Stimulated activated CD8-positive, alpha-beta memory T cell treated with anti-CD3 and anti-CD28 coated beads, Interleukin-4, amount 100 ng/mL, for 1 hour (primary cell): ENCODE data around the gene AHCYL1.
"Not testable (repeated sequence)": the region's sequence is repeated elsewhere in the genome, so short reads cannot be mapped to it uniquely, and the experiment has no call there.

Source experiments
- DNase-seq, 2 donors: peaks; one replicate each; pipeline ENCODE4 v3.0.0-alpha.2; 2020; ENCODE audit warnings: low read depth in 2 of 2, low spot score in 1 of 2

Gene AHCYL1

DNA sequence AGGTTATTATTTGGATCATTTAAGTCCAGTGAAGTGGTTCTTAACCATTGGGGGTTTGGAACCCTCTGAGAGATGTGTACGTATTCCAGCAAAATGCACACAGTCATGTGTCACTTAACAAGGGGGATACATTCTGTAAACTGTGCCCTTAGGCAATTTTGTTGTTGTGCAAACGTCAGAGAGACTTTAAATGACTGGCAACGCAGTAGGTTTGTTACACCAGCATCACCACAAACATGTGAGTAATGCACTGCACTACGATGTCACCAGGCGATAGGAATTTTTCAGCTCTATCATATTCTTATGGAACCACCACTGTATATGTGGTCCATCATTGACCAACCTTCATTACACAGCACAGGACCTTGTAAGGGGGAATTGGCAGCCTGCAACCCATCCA is 11.9 kb downstream of the AHCYL1 start:
- DNase-seq = no peak

DNA sequence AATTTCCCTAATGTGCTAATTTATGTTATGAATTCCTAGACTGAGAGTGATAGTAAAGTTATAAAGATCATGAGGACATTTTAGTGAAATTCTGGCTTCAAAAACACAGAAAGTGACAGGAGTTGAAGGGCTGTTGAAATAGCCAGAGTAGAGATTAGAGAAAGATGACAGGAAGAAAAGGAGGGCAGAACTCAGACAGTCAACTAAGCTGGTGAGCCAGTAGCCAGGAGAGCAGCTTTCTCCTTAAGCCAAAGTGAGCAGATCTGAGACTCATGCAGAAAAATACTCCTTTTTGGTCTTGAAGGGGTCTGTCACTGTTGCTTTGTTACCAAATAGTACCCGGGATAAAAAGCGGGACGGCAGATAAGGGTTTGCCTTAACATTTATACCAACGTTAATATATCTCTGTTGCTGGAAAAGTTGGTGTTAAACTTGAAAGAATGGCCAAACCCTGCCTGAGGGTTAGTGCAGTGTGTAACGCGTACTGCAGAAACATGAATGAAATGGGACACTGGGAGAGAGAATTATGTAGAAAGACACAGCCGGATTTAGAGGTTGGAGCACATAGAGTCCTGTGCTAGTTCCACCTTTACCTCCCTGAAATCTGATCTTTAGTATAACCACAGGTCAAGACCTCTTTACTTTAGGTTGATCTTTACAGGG is 12.8 kb downstream of the AHCYL1 start:
- DNase-seq = no peak

DNA sequence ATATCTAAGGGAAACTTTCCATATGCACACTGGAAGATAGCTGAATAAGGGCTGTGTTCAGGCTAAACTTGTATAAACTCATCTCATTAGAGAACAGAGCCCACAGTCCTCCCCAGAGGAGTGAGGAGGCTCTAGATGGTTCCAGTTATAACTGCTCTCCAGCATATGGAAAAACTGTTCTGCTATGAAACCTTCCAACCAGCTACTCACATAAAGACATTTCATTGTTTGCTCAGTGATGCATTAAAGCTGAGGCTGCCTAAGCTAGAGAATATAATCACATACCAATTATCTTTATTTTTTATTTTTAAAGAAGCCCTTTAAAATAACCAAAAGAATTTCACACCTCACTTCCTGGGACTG is 13.3 kb downstream of the AHCYL1 start:
- DNase-seq = no peak

DNA sequence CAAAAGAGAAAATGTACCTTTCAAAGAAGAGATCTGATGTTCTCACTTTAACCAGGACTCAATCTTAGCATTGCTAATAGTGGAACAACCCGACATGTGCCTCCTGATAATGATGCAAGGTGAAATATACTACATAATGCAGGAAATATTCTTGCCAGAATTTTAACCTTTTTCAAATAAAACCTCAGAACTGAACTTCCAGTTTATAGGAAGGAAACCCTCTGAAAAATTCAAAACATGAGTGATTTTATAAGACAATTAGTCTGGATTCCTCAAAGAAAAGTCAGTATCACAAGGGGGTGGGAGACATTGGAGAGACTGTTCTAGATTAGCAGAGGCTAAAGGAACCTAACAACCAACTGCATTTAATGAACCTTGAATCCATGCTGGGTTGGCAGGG is 18.1 kb downstream of the AHCYL1 start:
- DNase-seq = no peak

DNA sequence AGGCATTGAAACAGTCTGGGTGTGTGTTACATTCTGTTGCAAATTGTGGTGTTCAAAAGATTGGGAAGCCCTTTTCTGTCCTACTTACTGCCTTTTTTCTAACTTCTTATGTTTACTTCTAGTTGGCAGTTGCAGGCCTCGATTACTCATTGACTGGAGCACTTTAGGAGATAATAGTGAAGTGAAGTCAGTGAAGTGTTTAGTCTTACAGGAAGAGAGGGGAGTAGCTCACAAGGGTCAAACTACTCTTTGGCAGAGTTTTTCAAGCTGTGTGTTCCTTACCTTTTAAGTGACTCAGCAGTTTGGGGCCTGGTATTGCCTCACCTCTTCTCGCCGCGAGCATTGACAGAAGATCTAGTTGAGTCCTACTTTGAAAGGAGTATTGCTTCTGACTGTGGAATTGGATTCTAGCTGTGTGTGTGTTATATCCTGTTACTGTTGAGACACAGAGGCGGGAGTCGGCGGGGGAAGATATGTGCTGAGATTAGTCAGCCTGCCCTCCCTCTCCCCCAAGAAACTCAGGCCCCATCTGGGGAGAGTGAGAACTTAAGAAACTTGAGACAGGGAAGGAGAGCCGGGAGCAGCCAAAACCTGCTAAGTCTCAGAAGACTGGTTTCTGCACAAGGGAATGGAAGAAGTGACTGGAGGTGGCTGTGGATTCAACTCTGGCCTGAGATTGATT is 19.3 kb downstream of the AHCYL1 start:
- DNase-seq = no peak

DNA sequence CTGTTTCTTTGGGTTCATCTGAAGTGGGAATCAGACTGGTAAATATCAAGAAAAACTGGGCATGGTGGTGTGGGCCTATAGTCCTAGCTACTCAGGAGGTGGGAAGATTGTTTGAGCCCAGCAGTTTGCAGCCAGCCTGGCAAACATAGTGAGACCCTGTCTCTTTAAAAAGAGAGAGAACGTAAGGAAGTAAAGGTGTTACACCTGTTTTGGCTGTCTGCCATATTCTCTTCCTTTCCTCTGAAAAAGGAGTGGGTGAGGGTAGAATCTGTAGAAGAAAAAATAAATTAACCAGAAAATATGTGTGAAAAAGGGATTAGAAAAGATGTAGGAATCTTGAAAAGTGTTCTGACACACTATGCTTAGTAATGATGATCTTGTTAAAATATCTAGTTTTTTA is 20.0 kb downstream of the AHCYL1 start:
- DNase-seq = no peak

DNA sequence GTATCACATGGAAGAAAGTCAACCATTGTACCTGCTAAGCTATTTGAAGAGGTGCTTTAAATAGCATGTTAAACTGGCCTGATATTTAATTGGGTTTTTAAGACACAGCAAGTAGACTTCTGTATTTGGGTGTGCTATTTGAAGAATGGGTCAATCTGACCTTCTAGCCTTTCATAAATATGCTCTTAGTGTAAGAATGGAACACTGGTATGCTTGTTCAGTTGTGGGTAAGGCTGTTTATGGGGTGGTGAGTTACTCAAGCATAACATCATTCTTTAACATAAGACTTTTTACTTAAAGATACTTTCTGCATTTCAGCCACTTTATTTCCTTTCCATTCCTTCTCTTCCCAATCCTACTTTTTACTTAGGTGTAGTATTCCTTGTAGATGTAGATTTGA is 21.4 kb downstream of the AHCYL1 start:
- DNase-seq = no peak

DNA sequence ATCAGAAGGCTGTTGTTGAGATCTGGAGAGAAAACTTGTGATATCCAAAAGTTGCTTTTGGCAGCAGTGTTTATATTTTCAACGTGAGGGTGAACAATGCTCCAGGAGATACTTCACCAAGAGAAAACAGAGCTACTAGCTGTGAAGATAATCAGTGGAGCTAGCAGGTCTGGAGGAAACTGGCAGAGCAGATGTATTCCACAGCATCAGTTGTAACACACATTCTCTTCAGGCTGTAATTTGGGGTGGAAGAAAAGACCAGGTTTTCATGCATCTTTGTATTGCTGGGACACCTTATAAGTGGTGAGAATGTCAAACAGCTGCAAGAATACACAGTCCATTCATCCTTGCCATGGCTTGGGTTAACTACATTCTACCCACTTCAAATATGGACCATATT is 22.0 kb downstream of the AHCYL1 start:
- no peak for DNase-seq

DNA sequence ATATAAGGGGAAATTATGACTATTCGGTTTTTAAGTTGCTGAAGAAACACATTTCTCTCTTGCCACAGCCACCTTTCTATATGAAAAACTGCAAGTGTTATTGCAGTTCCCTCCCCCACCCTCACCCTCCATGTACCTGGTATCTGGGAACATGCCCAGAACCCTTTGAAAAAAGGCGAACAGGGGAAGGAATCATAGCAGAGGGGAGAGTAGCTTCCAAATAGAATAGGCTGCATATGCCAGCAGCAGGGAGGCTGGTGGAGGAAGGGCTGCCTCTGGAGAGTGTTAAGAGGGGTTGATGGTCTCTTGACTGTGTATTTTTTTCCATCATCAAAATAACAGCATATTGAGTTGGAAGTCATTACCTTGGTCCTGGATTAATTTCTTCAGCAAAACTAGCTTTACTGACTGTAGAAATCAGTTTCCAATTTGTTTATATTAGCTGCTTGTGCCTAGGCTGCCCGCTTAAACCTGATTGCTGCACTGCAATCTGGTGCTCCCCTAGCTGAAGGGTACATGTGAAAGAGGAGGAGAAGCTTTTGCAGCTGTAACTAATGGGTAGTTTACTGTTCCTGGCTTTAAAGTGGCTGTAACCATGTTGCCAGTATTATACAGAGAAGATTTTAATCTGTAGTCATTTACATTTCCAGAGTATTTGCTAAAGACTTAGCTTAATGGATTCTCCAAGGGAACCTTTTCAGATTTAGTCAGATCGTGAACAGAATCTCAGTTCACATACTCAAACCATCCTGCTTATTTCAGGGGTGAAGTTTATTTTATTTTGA is 22.7 kb downstream of the AHCYL1 start:
- DNase-seq = no peak

DNA sequence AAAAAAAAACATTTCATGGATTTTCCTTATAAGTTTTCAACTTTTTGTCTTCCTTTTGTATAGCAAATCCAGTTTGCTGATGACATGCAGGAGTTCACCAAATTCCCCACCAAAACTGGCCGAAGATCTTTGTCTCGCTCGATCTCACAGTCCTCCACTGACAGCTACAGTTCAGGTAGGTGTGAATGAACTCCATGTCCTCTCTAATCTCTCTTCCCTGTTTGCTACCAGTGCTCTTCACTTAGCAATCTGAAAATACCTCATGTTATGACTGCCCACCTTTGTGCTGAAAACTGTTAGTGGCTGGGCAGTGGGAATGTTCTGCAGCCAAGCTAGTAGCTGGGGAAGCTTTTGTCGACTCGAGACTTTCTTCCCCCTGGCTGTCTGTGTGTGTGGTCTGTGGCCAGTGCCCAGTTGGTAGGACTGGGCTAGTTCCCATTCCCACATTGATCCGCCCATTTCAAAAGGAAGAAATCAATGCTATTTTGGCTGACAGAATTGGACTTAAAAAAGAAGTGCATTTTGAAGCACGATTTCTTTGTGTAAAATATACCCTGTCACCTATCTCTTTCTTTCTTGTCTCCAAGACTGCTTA is 24.5 kb downstream of the AHCYL1 start:
- no peak for DNase-seq

DNA sequence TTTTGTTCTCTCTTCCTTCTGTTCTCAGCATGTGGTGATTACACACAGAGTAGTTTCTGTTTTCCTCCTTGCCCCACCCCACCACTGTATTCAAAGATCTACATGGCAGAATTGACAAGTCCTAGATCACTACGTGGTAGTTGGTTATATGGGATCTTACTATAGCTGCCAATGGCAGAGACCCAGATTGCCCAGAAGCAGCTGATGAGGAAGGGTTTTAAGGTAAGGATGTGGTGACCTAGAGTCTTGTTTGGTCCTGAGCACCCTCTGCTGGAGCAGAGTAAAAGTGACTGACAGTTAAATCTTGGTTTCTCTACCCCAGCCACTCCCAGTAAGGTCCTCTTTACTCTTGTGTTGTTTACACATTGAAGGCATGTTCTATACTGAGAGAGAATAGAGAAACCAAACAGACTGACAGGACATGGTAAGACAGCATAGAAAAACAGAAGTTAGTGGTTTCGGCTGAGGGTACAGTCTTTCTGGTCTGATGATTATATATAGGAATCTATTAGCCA is 27.0 kb downstream of the AHCYL1 start:
- no peak for DNase-seq

DNA sequence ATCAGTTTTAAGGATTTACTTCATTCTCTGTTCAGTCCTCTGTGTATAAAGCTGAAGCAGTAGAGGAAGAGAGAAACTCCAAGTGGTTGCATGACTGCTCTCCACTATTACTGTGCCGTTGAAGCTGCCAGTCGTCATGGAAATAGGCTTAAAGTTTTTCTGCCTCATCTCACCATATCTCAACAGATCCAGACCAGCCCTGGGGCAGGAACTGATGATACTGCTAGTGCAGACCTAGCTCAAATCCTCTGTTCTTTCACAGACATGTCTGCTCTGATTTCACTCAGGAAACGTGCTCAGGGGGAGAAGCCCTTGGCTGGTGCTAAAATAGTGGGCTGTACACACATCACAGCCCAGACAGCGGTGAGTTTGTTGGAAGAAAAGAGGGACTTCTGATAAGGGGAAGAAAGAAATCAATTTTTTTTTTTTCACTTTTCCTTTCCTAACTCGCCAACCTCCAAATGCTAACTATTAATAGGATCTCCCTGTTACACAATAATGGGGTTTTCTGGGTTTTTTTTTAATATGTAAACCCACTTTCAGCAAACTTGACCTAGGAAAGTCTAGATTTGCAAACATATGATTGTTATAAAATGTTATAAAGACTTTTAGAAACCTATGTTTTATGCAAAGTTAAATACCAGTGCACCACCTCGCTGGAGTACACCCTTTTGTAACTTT is 27.7 kb downstream of the AHCYL1 start:
- DNase-seq = no peak

DNA sequence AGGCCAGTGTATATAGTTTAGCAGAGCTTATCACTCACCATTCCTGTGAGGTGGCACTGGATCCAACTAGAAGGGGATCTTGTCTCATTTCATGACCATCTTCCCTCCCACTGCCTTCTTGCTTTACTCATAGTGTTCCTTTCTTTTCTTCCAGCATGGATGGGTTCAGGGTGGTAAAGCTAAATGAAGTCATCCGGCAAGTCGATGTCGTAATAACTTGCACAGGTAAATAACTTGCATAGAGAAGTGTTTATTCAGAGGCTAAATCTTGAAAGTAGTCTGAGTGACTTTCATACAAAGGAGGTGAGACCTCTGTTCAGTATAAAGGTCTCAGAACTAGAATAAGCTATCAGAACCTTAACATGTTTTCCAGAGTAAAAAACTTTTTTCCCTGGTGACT is 33.2 kb downstream of the AHCYL1 start:
- no peak for DNase-seq

DNA sequence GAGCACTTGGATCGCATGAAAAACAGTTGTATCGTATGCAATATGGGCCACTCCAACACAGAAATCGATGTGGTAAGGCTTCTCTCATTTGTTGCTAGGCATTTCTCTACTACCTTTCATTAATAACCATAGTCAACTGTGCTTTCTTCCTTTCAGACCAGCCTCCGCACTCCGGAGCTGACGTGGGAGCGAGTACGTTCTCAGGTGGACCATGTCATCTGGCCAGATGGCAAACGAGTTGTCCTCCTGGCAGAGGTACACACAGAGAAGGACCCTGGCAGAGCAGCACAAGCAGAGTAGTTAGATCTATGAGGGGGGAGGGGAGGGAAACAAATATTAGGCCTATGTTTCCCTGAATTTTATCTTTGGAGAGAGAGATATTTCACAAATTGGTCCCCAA is 33.8 kb downstream of the AHCYL1 start:
- DNase-seq = no peak

DNA sequence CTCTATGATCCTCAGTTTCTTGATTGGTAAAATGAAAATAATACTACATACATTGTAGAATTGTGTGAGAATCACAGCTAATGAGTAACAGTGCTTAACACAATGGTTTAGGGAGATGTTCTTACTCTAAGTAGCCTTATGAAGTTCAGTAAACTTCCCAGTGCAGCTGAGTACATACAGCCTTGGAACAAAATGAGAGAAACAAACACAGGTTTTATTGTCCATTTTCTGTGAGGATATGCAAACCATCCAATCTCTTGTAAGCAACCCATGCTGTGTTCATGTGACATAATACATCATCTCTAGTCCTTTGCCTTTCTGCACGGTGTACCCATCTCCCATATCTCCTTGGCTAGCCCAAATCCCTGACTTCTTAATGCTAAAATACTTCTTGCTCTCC is 35.2 kb downstream of the AHCYL1 start:
- DNase-seq = no peak

DNA sequence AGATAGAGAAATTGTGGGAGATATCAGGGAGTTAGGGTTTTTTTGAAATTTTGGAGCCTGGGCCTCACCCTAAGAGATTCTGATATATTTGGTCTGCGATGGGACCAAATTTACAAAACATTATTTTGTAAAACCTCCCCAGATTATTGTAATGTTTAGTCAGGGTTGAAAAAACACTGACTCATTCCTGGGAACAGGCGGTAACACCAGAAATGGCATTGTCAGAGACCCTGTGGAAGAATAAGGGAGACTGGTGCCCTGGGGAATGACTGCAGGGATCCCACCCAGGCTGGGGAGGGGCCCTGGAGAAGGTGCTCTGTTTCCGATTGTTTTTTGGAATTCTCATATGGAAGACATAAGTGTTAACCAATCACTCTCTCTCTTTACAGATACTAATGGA is 36.7 kb downstream of the AHCYL1 start:
- no peak for DNase-seq

DNA sequence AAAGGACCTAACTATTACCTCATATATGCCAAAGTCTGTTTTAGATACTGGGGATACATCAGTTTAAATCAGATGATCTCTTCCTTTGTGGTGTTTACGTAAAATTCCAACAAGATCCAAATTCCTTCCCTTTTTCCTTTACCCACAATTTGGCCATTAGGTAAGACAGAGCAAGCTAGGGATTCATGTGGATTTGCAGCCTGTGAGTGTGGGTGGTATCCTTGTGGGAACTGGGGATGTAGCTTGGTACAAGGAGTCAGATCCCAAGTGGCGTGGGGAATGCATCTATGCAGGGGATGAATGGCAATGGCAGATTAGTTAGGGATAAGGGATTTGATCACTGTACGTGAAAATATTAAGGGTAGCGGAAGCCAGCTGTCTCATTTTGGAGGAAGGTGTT is 40.0 kb downstream of the AHCYL1 start:
- DNase-seq = no peak

DNA sequence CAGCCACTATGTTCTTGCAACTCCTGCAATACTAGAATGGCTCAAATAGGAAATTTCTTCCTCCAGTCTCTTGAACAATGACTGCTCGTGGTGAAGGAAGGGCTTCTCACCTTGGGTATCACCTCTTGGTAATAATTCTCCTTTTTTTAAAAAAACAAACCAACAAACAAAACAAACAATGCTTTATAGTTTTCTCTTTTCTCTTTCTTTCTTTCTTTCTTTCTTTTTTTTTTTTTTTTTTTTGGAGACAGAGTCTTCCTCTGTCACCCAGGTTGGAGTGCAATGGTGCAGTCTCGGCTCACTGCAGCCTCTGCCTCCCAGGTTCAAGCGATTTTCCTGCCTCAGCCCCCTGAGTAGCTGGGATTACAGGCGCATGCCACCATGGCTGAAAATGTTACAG is 46.1 kb downstream of the AHCYL1 start:
- not testable (repeated sequence) for DNase-seq

DNA sequence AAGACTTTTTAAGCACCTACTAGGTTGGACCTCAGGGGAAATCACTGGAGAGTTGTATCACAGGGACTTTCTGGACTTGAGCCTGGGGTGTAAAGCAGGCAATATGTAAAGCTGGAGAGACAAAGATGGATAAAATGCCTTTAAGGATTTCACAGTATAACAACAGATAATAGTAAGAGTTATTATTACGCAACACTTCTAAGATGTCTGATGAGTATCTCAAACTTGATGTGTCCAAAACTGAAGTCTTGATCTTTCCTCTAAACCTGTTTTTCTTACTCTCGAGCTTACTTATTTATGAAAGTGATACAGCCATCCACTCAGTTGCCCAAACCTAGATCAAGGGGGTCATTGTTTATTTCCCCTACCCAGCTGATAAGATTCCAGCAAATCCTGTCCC is 47.8 kb downstream of the AHCYL1 start:
- DNase-seq = no peak

DNA sequence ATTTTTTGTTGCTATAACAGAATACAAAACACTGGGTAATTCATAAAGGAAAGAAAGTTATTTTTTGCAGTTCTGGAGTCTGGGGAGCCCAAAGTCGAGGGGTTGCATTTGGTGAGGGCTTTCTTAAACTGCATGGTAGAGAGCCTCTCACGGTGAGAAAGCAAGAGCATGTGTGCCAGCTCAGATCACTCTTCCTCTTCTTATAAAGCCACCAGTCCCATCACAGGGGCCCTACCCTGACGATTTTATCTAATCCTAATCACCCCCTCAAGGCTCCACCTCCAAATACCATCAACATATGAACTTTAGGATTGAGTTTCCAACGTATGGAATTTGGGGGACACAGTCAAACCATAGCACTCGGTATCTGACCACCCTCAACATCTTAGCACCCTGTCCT is 48.9 kb downstream of the AHCYL1 start:
- DNase-seq = no peak

DNA sequence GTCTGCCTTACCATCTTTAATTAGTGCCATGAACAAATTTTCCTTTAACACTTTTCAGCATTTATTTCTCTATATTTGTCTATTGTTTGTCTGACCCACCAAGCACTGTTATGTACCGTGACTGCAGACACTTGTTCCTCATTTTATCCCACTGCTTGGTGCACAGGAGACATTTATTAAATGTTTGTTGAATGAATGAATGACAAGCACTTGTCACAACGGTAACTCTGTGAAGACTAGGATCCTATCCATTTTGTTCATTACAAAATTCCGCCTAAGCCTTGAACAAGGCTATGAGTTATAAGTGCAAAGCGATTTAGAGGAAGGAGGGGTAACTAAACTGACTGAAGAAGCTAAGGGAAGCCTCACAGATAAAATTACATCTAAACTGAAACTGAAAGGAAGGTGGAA is 49.5 kb downstream of the AHCYL1 start:
- no peak for DNase-seq
